ENCODE results near the gene RAPGEF5. TPM values are rescaled to one million over a fixed set of nuclear protein-coding genes. Genes with fewer than 3 reads are reported as not detected.

The RAPGEF5 gene
- total and polyA plus RNA-seq, 4 donors = 16.1 to 308 (median 61.4) TPM

DNA sequence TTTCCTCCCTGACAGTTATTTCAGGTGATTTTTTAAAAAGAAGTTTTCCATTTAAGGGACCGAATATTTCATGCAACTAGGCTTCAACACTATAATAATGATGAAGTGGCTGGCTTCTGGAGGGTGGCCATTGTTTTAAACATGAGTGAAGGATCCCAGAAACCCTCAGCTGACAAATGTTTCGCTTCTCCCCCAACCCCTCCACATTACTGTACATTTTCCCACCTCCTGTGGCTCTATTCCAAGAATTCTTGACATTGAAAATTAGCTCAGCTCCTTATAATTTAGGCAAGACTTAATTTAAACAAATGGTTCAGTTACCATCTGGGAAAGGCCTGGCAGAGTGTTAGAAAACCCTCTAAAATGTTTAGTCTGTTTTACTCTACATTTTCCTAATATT lies 281.4 kb downstream of the RAPGEF5 start:
- 83 to 86% methylated on average over 2 of the region's 2 CpGs for WGBS, 2 donors
- Histone ChIP-seq H3K27me3 (ENCODE audit: control insufficient read depth in 3 of 3, insufficient read depth in 3 of 3, low read length in 2 of 3) (peaks cover 0 to 22% (median 3%) of the 10 kb centered on the region in 3 donors), H3K4me3 (no peak overlapping the region), H3K9me3 (ENCODE audit: control insufficient read depth in 4 of 4, insufficient read depth in 3 of 4, low read length in 3 of 4) (no peaks in the 10 kb centered on the region), H3K36me3 (ENCODE audit: control insufficient read depth in 4 of 4, insufficient read depth in 4 of 4, low read length in 4 of 4) (no peaks in the 10 kb centered on the region), H3K4me1 (ENCODE audit: control insufficient read depth in 5 of 5, insufficient read depth in 5 of 5, low read length in 5 of 5) (peaks cover 0 to 4% (median 0%) of the 10 kb centered on the region in 5 donors), H3K27ac (ENCODE audit: low read depth in 1 of 2, low read length in 1 of 2) (no peak overlapping the region), H3K9ac (ENCODE audit: insufficient read depth in 1 of 2, low read length in 2 of 2) (no peak overlapping the region)
- no peak for DNase-seq
- no peak for TF ChIP-seq CTCF (IDR thresholded peaks at IDR 0.05; ENCODE audit: control extremely low read depth, extremely low read depth)
- no peak for ATAC-seq (ENCODE audit: insufficient read depth, low FRiP score)

DNA sequence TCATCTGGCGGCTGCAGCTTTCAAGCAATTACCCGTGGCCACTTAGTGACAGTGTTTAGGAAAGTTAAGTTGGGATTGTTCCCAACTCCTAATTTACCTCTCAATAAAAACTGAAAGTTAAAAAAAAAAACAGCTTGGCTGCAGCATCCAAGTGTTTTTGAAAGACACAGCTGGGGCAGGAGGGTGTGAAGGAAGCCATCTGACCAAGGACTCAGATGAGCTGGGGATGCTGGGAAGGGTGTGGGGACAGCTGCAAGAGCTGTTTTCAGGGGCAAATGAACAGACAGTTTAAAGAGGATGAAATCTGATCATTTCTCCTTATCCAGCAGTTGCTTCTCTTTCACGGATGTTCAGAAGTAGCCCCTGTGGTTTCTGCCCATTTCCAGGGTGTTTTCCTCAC lies 282.1 kb downstream of the RAPGEF5 start:
- Histone ChIP-seq H3K9me3 (ENCODE audit: control insufficient read depth in 4 of 4, insufficient read depth in 3 of 4, low read length in 3 of 4) (no peaks in the 10 kb centered on the region), H3K4me3 (no peak overlapping the region), H3K4me1 (ENCODE audit: control insufficient read depth in 5 of 5, insufficient read depth in 5 of 5, low read length in 5 of 5) (peaks cover 0 to 4% (median 0%) of the 10 kb centered on the region in 5 donors), H3K27ac (ENCODE audit: low read depth in 1 of 2, low read length in 1 of 2) (no peak overlapping the region), H3K36me3 (ENCODE audit: control insufficient read depth in 4 of 4, insufficient read depth in 4 of 4, low read length in 4 of 4) (no peaks in the 10 kb centered on the region), H3K27me3 (ENCODE audit: control insufficient read depth in 3 of 3, insufficient read depth in 3 of 3, low read length in 2 of 3) (peaks cover 0 to 24% (median 7%) of the 10 kb centered on the region in 3 donors), H3K9ac (ENCODE audit: insufficient read depth in 1 of 2, low read length in 2 of 2) (no peak overlapping the region)
- ATAC-seq (ENCODE audit: insufficient read depth, low FRiP score) (no peak), DNase-seq (no peak)
- 64 to 73% methylated on average over 3 of the region's 3 CpGs for WGBS, 2 donors
- no peak for TF ChIP-seq CTCF (IDR thresholded peaks at IDR 0.05; ENCODE audit: control extremely low read depth, extremely low read depth)

Small RNAs within 50 kb of the gene (small RNA-seq; reads per million reads assigned to genes)
- not detected for gene RNA5SP227 (ENCODE audit: low replicate concordance)

Other genes starting within 250 kb of the RAPGEF5 start
- gene STEAP1B, start 143.0 kb upstream of the RAPGEF5 start, total RNA-seq = 1 to 10 TPM; 1.4 to 1.5 TPM
- gene STEAP1B, start 143.0 kb upstream of the RAPGEF5 start, polyA plus RNA-seq = under 1 TPM; 0.16 to 0.50 TPM

Measured in lung (tissue), 13 donors.